HG03196 (cell line): ENCODE measurements around the gene CEP41.
"Not testable (repeated sequence)": the region's sequence is repeated elsewhere in the genome, so short reads cannot be mapped to it uniquely, and the experiment has no call there.

Experiments
- ATAC-seq: cut with Tn5 transposase; IDR thresholded peaks from one replicate; pipeline ENCODE4 v1.9.1; 2021; ENCODE audit not compliant: unreplicated experiment

Gene CEP41

GRCh38 chr7:130463553-130464434 lies 23.0 kb upstream of the CEP41 start:
- no peak for ATAC-seq

GRCh38 chr7:130461272-130461671 lies 20.5 kb upstream of the CEP41 start:
- ATAC-seq, result no peak

GRCh38 chr7:130458257-130458656 lies 17.4 kb upstream of the CEP41 start:
- ATAC-seq, result no peak

- ATAC-seq, result no peak
These were observed 14.1 kb upstream of the CEP41 start for GRCh38 chr7:130454959-130455358.

- ATAC-seq, result no peak
These were observed 12.1 kb upstream of the CEP41 start for GRCh38 chr7:130452951-130453350.

- not testable (repeated sequence) for ATAC-seq
These were observed 10.5 kb upstream of the CEP41 start for GRCh38 chr7:130451344-130451743.

GRCh38 chr7:130446259-130446658 lies 5.4 kb upstream of the CEP41 start:
- ATAC-seq, result no peak

GRCh38 chr7:130444751-130445407 lies 4.1 kb upstream of the CEP41 start:
- ATAC-seq, result no peak

GRCh38 chr7:130444234-130444633 lies 3.4 kb upstream of the CEP41 start:
- ATAC-seq, result no peak

GRCh38 chr7:130442601-130443000 lies 1.8 kb upstream of the CEP41 start:
- ATAC-seq, result no peak

GRCh38 chr7:130441408-130441869 lies 623 bp upstream of the CEP41 start:
- no peak for ATAC-seq

- ATAC-seq, result no peak
These were observed 4.6 kb downstream of the CEP41 start for GRCh38 chr7:130436253-130436652.

- ATAC-seq, result no peak
These were observed 5.4 kb downstream of the CEP41 start for GRCh38 chr7:130435311-130435854.

GRCh38 chr7:130433301-130433700 lies 7.5 kb downstream of the CEP41 start:
- ATAC-seq, result no peak

- no peak for ATAC-seq
These were observed 7.9 kb downstream of the CEP41 start for GRCh38 chr7:130432886-130433285.

GRCh38 chr7:130430841-130431666 lies 9.8 kb downstream of the CEP41 start:
- ATAC-seq, result no peak

- ATAC-seq, result no peak
These were observed 10.7 kb downstream of the CEP41 start for GRCh38 chr7:130430115-130430514.

GRCh38 chr7:130429019-130429418 lies 11.8 kb downstream of the CEP41 start:
- ATAC-seq, result no peak

GRCh38 chr7:130426564-130426963 lies 14.3 kb downstream of the CEP41 start:
- no peak for ATAC-seq

- ATAC-seq, result no peak
These were observed 15.0 kb downstream of the CEP41 start for GRCh38 chr7:130425796-130426195.

- no peak for ATAC-seq
These were observed 17.2 kb downstream of the CEP41 start for GRCh38 chr7:130423501-130424037.
